NCI-H1092 (cell line): Measurements from ENCODE around the gene TATDN3.
A peak's percentile ranks its signal among the peaks of the same experiment; 100 is the strongest.
"Not testable (repeated sequence)": the region's sequence is repeated elsewhere in the genome, so short reads cannot be mapped to it uniquely, and the experiment has no call there.

ENCODE experiments used
- DNase-seq: peaks from one replicate; lab custom pipeline; 2025; lab: John Stamatoyannopoulos, UW

TATDN3 gene

GRCh38 chr1:212775241-212775640 is 16.5 kb upstream of the TATDN3 start:
- DNase-seq: no peak

- no peak for DNase-seq
Observed at GRCh38 chr1:212777151-212777550, 14.5 kb upstream of the TATDN3 start.

- DNase-seq: not testable (repeated sequence)
Observed at GRCh38 chr1:212779086-212779485, 12.6 kb upstream of the TATDN3 start.

- DNase-seq: no peak
Observed at GRCh38 chr1:212780759-212781158, 10.9 kb upstream of the TATDN3 start.

GRCh38 chr1:212781225-212781624 is 10.5 kb upstream of the TATDN3 start:
- no peak for DNase-seq

- no peak for DNase-seq
Observed at GRCh38 chr1:212782422-212783154, 9.1 kb upstream of the TATDN3 start.

- DNase-seq: no peak
Observed at GRCh38 chr1:212783976-212784375, 7.7 kb upstream of the TATDN3 start.

- DNase-seq: no peak
Observed at GRCh38 chr1:212785871-212786270, 5.8 kb upstream of the TATDN3 start.

- peak; percentile 75 for DNase-seq
Observed at GRCh38 chr1:212791261-212791675, 426 bp upstream of the TATDN3 start.

- DNase-seq: no peak
Observed at GRCh38 chr1:212792396-212792908, 758 bp downstream of the TATDN3 start.

GRCh38 chr1:212794561-212795014 is 2.9 kb downstream of the TATDN3 start:
- DNase-seq: no peak

GRCh38 chr1:212797681-212798080 is 6.0 kb downstream of the TATDN3 start:
- DNase-seq: no peak

GRCh38 chr1:212805767-212806166 is 14.1 kb downstream of the TATDN3 start:
- DNase-seq: no peak

GRCh38 chr1:212814537-212815334 is 23.0 kb downstream of the TATDN3 start:
- no peak for DNase-seq

- no peak for DNase-seq
Observed at GRCh38 chr1:212816567-212817278, 25.0 kb downstream of the TATDN3 start.

- no peak for DNase-seq
Observed at GRCh38 chr1:212819726-212820125, 28.0 kb downstream of the TATDN3 start.

GRCh38 chr1:212820969-212821368 is 29.3 kb downstream of the TATDN3 start:
- DNase-seq: no peak

GRCh38 chr1:212822956-212823355 is 31.3 kb downstream of the TATDN3 start:
- DNase-seq: no peak

GRCh38 chr1:212824201-212824600 is 32.5 kb downstream of the TATDN3 start:
- no peak for DNase-seq

GRCh38 chr1:212825798-212826452 is 34.2 kb downstream of the TATDN3 start:
- no peak for DNase-seq

- no peak for DNase-seq
Observed at GRCh38 chr1:212827171-212827776, 35.6 kb downstream of the TATDN3 start.
